ENCODE data around the gene SNTA1.
A peak's percentile ranks its signal among the peaks of the same experiment; 100 is the strongest.
"Not testable (repeated sequence)": the region's sequence is repeated elsewhere in the genome, so short reads cannot be mapped to it uniquely, and the experiment has no call there.

SNTA1 gene

DNA sequence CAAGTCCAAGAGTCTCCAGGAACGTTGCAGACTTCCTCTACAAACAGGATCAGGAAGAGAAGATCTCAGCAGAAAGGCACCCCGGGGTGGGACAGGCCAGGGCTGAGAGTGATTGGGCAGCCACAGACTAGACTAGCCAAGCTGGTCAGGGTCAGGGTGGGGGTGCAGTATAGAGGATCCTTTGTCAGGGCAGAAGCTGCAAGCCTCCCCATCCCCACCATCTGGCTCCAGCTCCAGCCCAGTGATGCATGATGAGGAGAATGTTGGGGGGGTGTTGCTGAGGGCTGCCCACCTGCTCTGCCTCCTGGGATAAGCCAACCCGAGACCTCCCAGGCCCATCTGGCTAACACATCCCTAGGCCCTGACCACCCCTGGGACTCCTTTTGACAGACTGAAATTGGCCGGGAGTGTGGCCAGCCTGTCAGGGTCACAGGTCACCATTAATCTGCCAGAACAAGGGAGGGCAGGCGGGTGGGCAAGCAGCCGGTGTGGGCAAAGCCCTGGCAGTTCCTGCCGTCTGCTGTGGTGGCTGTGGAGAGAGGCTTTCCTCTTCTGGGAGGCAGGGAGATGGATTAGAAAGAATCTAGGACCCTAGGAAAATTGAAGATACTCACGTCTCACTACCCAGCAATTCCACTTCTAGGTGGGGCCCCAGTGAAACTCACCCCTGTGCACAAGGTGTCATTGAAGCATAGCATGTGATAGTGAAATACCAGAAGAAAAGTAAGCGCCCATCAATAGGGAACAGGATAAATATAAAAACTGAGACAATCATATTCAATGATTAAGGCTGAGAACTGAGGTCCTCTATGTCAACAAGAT, 22.1 kb upstream of the SNTA1 start:
- no peak for DNase-seq

DNA sequence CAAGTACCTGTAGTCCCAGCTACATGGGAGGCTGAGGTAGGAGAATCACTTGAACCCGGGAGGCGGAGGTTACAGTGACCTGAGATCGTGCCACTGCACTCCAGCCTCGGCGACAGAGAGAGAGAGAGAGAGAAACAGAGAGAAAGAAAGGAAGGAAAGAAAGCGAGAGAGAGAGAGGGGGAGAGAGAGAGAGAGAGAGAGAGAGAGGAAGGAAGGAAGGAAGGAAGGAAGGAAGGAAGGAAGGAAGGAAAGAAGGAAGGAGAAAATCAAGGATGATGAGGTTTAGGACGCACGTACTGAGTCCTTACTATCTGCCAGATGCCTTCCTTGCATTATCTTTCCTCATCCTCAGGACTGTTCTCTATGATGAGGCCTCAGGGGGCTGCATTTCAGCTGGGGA, 21.2 kb upstream of the SNTA1 start:
- not testable (repeated sequence) for DNase-seq

DNA sequence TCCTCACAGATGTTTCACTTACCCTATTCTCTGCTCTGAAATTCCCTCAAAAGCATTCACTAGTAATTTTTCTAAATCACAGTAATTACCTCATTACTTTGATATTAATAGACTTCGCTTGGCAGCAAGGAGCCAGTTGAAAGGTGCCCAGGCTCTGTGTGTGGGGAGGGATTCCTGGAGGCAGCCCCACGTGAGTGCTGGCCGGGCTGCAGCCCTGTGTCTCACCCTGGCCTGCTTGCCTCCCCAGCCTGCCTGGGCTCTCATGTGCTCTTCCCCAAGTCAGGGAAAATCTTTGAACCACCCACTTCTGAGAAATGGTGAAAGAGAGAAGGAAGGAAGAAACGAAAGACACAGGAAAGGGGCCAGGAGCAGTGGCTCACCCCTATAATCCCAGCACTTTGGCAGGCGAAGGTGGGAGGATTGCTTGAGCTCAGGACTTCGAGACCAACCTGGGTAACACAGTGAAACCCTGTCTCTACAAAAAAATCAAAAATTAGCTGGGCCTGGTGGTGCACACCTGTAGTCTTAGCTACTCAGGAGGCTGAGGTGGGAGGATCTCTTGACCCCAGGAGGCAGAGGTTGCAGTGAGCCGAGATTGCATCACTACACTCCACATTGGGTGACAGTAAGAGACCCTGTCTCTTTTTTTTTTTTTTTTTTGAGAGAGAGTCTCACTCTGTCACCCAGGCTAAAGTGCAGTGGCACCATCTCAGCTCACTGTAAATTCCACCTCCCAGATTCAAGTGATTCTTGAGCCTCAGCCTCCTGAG, 20.0 kb upstream of the SNTA1 start:
- DNase-seq = no peak

DNA sequence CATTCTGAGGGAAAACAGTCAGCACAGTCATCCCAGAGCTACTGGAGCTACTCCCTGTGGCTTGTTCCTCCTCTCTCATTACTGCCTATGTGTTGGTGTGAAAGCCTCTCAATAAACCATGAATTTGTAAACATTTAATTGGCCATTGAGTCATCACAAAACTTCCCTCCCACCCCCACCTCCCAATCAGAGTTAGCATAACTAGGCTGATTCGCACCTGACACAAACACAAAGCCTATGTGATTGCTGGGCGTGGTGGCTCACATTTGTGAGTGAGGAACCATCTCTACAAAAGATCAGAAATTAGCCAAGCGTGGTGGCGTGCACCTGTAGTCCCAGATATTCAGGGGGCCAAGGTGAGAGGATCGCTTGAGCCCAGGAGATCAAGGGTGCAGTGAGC, 17.1 kb upstream of the SNTA1 start:
- no peak for DNase-seq

DNA sequence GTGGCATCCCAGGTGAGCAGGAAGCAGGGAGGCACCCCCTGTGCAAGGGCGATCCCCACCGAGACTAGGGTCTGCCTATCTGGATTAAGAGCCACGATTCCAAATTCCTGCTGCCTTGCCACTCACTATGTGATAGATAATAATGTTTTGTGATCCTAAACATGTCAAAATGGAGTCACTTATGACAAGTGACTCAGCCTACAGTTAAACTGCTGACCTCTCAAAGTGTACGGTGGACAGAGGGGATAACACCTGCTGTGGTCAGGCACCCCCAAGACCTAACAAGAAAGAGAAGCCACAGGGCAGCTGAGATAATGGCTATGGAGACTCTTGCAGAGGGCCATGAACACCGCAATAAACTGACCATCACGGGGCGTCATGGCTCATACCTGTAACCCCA, 16.0 kb upstream of the SNTA1 start:
- no peak for DNase-seq

DNA sequence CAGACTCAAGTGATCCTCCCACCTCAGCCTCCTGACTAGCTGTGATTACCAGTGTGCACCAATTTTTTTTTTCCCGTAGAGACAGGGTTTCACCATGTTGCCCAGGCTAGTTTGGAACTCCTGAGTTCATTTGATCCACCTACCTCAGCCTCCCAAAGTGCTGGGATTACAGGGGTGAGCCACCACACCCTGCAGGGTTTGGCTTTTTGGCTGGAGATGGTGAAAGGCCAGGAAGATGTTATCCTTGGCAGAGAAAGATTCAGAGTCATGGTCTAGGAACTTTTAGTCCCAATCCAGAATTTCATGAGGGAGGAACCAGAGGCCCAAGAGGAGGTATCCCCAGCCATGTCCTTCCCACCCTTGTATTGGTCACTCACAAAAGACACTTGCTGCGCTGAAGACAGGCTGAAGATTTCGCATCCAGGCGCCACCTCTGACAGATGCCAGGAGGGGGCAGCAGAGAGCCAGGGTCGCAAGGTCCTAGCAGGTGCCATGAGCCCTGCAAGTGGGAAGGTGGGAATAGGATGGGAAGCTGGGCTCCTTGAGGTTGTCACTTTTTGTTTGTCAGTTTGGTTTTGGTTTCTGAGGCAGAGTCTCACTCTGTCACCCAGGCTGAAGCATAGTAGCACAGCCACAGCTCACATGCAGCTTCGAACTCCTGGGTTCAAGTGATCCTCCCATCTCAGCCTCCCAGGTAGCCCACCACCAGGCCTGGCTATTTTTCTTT, 13.5 kb upstream of the SNTA1 start:
- peak; percentile 73 for DNase-seq

DNA sequence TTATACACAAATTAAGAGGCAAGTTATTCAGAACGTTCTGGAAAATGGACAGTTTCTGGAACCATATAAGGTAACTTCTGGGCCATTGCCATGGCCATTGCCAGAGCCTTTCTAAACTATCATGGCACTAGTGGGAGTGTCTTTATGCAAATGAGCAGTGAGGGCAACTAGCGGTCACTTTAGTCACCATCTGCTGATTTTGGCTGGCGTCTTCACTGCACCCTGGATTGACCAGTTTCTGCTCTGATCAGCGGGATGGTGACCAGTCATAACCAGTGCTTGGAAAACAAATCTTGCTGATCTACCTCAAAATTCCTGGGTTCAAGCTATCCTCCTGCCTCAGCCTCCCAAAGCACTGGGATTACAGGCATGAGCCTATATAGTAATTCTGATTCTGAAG, 7.3 kb upstream of the SNTA1 start:
- DNase-seq = no peak

DNA sequence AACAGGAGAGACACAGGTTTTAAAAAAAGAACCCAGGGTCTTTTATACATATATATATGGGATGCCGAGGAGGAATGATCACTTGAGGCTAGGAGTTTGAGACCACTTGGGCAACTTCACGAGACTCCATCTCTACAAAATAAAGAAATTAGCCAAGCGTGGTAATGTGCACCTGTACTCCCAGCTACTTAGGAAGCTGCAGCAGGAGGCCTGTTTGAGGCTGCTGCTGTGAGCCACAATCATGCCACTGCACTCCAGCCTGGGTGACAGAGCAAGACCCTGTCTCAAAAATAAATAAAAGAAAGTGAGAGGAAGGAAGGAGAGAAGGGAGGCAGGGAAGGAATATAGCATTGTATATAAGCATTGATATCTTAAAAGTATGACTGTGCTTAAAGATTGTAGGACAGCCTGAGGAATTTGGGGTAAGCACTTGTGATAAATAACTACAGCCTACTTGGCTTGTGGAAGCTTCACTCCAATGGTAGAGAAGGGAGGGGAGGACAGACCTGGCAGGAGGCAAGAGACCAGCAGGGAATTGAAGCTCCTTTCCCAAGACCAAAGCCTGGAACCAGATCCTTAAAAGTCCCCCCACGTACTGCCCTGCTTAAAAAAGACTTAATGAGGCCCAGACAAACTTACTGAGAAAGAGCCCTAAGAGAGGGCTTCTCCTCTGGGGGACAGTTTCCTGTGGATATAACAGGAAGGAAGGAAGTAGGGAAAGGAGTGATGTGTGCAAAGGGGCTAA, 2.5 kb upstream of the SNTA1 start:
- DNase-seq = no peak

DNA sequence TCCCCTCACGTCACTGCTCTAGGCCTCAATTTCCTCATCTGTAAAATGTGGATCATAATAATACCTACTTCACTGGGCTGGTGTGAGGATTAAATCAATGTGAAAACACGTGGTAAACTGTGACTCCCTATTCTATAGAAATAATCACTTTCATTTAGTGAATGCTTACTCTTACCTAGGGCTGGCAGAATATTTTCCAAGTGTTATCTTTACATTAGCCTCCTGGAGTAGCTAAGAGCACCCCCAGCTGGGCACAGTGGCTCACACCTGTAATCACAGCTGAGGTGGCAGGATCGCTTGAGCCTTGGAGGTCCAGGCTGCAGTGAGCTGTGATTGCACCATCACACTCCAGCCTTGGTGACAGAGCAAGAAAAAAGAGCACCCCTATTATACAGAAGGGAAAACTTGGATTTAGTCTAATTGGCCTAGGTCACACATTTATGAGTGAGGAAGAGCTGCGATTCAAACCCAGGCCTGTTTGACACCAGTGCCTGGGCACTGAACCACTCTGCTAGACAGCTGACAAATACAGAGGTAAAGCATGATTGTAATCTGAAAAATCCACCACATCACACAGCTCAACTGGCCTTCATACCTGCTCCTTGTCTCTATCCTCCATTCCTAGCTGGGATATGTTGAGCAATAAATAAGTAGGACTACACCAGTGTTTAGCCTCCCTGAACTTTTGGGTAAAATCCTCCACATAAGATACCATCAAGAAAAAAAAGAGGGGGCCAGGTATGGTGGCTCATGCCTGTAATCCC, 1.4 kb upstream of the SNTA1 start:
- peak; percentile 24 for DNase-seq

DNA sequence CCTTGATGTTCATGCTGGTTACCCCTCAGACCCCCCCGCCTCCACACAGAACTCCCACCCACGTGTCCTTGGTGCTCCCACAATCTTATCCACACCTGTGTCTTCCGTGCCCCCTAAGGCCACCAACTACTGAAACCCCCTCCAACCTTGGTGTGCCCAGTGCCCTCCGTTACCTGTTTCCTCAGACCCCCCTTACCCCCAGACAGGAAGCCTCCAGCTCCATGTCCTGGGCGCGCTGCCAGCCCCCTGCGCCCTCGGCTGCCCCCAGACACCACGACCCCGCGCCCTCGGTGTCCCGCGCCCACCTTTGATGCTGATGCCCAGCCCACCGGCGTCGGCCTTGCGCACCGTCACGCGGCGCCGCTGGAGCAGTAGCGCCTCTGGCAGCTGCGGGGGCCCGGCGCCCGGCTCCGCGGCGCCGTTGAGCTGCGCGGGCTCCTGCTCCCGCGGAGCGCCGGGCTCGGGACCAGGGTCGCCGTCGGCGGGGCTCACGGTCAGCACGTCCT, 504 bp downstream of the SNTA1 start:
- no peak for DNase-seq

DNA sequence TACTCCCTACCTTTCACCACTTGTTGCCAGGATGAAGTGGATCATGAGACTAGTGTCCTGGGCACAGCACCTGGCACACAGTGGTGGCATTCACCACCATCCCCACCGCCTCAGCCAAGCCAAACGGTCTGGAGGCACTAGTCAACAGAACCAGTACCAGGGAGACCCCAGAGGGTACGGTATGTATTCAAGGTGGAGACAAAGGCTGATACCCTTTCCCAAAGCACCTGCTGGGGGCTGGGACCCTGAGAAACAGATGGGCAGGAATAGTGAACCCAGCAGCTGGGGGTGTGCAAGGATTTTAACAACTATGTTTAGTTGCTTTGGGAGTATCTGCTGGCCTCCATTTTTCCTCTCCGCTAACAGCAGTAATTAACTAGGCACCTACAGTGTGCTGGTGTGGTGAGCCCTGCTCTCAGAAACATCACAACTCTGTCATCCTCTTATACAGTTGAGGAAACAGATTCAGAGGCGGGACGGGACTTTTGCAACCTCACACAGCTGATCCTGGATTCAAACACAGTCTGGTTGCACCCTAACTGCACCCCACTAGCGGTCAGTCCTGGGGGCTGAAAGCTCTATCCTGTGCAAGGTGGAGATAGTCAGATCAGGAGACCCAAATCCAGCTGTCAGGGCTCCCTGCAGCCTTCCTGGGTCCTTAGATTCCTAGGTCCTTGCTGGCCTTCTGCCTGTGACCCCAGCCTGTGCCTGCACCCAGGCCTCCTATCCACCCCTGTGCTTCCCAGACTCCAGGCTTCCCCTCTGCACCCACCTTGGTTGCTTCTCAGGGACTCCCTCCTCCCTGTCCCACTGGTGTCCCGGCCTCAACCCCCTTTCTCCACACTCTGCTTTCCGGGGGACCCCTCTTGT, 1.2 kb downstream of the SNTA1 start:
- no peak for DNase-seq

DNA sequence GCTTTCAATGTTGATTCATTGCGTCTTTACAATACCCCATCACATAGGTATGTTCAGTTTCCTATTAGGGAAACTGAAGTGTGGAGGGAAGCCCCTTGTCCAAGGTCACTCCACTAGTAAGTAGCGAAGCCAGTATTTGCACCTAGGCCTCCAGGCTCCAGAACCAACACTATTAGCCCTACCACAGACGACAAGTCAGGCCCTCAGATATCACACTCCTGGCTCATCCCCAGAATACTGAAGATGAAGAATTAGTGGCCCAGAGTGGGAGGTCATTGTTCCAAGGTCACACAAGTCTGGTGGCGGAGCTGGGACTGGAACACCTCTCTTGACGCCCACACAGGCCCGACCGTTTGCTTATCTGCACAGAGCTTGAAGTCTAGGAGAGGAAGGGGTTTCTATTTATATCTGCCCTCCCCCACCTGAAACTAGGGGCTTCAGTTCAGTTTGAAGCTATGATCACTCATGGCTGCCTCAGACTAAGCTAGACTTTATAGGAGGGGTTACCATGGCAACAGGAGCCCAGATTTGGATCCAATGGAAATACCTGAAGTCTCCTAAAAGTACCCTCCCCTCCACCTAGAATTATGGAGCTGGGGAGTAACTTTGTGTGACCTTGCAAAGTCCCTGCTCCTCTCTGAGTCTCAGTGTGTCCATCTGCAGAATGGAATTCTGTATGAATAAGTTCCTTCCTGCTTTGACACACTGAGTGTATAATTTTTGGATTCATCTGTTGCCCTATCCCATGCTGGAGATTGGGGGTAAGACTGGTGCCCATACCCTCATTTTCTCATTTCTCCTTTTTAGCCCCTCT, 2.2 kb downstream of the SNTA1 start:
- DNase-seq = no peak

DNA sequence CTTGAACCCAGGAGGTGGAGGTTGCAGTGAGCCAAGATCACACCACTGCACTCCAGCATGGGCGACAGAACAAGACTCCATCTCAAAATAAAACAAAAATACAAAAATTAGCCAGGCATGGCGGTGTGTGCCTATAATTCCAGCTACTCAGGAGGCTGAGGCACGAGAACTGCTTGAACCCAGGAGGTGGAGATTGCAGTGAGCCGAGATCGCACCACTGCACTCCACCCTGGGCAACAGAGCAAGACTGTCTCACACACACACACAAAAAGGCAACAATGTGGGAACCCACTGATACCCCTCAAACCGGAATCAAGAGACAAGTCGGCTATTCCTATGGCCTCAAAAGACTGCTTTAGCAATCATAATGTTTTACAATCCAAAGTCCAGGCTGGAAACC, 3.0 kb downstream of the SNTA1 start:
- not testable (repeated sequence) for DNase-seq

DNA sequence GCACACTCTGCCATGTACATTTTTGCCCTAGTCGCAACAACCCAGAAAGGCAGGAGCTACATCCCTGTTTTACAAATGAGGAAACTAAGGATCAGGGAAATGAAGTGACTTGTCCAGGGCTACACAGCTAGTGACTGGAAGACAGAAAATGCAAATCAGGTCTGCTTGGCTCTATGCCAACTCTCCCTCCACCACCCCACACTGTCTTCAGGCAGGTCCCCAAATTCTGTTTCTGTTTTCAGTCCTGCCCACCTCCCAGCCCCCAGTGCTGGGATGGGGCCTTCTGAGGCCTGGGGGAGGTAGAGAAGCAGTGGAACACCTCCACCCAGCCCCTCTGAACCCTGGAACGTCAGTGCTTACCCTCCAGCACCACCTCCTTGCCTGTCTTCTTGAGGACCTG, 5.1 kb downstream of the SNTA1 start:
- no peak for DNase-seq

DNA sequence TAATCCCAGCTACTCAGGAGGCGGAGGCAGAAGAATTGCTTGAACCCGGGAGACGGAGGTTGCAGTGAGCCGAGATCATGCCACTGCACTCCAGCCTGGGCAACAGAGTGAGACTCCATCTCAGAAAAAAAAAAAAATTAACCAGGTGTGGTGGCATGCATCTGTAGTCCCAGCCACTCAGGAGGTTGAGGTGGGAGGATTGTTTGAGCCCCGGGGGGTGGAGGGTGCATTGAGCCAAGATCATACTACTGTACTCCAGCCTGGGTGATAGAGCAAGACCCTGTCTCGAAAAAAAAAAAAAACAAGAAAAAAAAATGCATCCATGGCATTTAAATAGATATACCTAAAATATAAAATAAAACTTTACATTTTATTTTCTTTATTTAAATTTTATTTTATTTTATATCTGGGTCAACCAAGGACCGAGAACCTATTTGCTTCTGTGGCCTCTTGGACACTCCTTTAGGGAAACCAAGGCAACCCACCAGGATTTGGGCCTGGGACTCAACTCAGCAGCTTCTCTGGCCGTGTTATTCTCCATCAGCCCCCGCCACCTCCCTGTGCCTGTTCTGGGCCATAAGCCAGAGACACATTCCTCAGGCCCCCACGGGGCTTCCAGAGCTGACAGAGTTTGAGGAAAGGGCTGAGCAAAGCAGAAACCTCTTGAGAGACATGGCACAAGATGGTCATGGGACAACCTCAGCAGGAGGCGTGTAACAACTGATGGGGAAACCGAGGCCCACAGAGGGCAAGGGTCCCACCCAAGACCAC, 6.2 kb downstream of the SNTA1 start:
- DNase-seq = no peak

DNA sequence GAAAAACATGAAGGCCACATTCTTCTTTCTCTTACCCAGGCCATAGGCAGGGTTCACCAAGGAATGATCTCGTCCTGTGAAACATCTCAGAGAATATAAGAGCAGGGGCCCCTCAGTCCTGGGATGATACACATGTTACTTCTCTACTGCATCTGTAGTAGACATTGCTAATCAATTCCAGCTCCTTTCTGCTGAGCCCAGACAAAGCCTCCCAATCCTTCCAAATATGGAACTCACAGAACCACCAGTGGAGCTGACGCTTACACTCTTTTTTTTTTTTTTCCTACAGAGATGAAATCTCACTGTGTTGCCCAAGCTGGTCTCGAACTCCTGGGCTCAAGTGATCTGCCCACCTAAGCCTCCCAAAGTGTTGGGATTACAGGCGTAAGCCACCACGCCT, 9.1 kb downstream of the SNTA1 start:
- DNase-seq = no peak

DNA sequence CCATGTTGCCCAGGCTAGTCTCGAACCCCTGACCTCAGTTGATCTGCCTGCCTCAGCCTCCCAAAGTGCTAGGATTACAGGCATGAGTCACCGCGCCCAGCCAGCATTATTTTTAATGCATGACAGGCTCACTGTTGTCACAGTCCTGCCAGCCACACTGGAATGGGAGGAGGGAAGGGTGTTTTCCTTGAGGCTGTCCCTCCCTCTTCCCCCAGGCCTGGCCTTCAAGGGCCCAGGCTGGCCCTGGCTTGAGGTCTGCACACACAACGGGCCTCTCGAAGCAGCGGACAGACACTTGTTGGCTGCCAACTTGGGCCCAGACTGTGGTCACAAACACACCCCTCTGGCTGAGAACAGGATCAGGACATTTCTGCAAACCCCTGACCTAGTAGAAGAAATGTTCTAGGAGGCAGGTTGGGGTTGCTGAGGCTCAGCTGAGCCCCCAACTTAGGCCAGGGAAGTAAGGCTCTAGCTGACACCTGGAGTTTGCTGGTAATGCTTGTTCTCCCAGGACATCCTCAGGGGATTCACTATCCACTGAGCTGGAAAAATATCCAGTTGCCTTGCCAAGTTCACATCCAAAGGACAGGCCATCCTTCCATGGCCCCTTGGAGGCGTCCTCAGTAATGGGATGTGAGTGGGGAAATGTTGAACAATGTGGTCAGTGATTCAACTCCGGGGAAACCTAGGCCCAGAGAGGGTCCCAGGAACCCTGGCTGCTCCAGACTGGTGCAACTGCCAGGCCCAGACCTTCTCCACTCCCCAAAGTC, 9.9 kb downstream of the SNTA1 start:
- no peak for DNase-seq

DNA sequence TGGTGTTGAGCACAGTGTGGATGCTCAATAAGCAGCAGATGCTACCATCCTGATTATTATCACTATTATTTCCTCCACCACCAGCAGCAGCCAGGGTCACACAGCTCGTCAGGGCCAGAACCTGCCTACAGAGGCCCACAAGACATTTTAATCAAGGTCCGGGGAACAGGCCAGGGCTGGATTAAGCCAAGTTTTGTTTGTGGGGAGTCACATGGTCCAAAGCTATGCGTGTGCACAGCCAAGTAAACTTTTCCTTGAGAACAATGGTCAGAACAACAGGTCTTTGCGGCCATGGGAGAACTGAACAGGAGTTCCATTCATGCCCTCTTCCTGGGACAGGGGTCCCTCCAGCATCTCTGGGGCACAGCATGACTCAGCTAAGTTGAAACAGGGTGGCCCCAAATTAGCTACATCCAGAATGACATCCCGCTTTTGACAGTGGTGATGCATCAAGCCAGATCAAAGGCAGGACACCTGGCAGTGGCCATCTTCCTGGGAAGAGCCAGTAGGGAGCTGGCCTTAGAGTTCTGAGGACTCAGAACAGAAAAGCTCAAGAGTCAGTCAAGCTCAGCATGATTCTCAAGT, 11.7 kb downstream of the SNTA1 start:
- no peak for DNase-seq

Measured in CD4-positive, alpha-beta T cell treated with Interleukin-4 for 4 hours (primary cell).